ENCODE results near the gene BTAF1. TPM values are rescaled to one million over a fixed set of nuclear protein-coding genes. Genes with fewer than 3 reads are reported as not detected.

The BTAF1 gene
- polyA plus RNA-seq, 1 donor (not counting 4 experiments of a cell fraction or from before 2014, with no cell fraction given): 42.9 TPM

- dilution Hi-C loops (cut with MboI; ENCODE audit: extremely low pct_ligation_motif_present, low sequenced_read_pairs): no loop called here
- H3K4me1 ChIP-seq (ENCODE audit: control insufficient read depth, extremely low read depth, insufficient read depth, low read length): no peaks in the 10 kb centered on the region
- no peak overlapping the region for H2AFZ ChIP-seq (ENCODE audit: control insufficient read depth, low read length)
- no peaks in the 10 kb centered on the region for H3K9me3 ChIP-seq (ENCODE audit: control insufficient read depth, low read depth, low read length)
- H3K4me3 ChIP-seq (ENCODE audit: control insufficient read depth in 2 of 3, extremely low read depth in 1 of 3, insufficient read depth in 2 of 3, low read depth in 1 of 3, low read length in 3 of 3): no peak overlapping the region
- TF ChIP-seq EZH2 (IDR thresholded peaks at IDR 0.05; ENCODE audit: low read length): no peak
- TF ChIP-seq CTCF (optimal IDR thresholded peaks at IDR 0.05 in 1 of 3, IDR thresholded peaks at IDR 0.05 in 1 of 3, conservative IDR thresholded peaks at IDR 0.05 in 1 of 3; ENCODE audit: extremely low read depth in 1 of 3, insufficient read depth in 2 of 3, low read length in 3 of 3): no peak
- H3K36me3 ChIP-seq (ENCODE audit: control insufficient read depth in 2 of 2, extremely low read depth in 1 of 2, insufficient read depth in 2 of 2, low read length in 2 of 2): peaks cover 2 to 6% of the 10 kb centered on the region in 2 experiments
- no peak overlapping the region for H3K27ac ChIP-seq (ENCODE audit: control insufficient read depth, insufficient read depth, low read length)
- H4K20me1 ChIP-seq (ENCODE audit: control insufficient read depth, extremely low read depth, insufficient read depth, low read length): no peaks in the 10 kb centered on the region
- DNase-seq (ENCODE audit: low read depth, low spot score): no peak
- H3K27me3 ChIP-seq (ENCODE audit: control insufficient read depth, extremely low read depth, insufficient read depth, low read length): no peaks in the 10 kb centered on the region
- H3K9ac ChIP-seq (ENCODE audit: control insufficient read depth, extremely low read depth, insufficient read depth, low read length): no peak overlapping the region
- H3K4me2 ChIP-seq (ENCODE audit: control insufficient read depth, extremely low read depth, insufficient read depth, low read depth, low read length): no peak overlapping the region
- FAIRE-seq: no peak
- H3K79me2 ChIP-seq (ENCODE audit: control insufficient read depth, insufficient read depth, low read length): no peaks in the 10 kb centered on the region
- H3K9me1 ChIP-seq (ENCODE audit: control insufficient read depth, extremely low read depth, insufficient read depth, low read length): no peaks in the 10 kb centered on the region
These were observed 68.5 kb downstream of the BTAF1 start for GRCh38 chr10:91992031-91992430.

GRCh38 chr10:91996266-91996665 is 72.7 kb downstream of the BTAF1 start:
- Histone ChIP-seq H3K4me1 (ENCODE audit: control insufficient read depth, extremely low read depth, insufficient read depth, low read length) (no peaks in the 10 kb centered on the region), H3K79me2 (ENCODE audit: control insufficient read depth, insufficient read depth, low read length) (no peaks in the 10 kb centered on the region), H3K27ac (ENCODE audit: control insufficient read depth, insufficient read depth, low read length) (no peak overlapping the region), H3K36me3 (ENCODE audit: control insufficient read depth in 2 of 2, extremely low read depth in 1 of 2, insufficient read depth in 2 of 2, low read length in 2 of 2) (peaks cover 8 to 13% of the 10 kb centered on the region in 2 experiments), H3K27me3 (ENCODE audit: control insufficient read depth, extremely low read depth, insufficient read depth, low read length) (no peaks in the 10 kb centered on the region), H3K4me2 (ENCODE audit: control insufficient read depth, extremely low read depth, insufficient read depth, low read depth, low read length) (no peak overlapping the region), H3K9ac (ENCODE audit: control insufficient read depth, extremely low read depth, insufficient read depth, low read length) (no peak overlapping the region), H2AFZ (ENCODE audit: control insufficient read depth, low read length) (no peak overlapping the region), H4K20me1 (ENCODE audit: control insufficient read depth, extremely low read depth, insufficient read depth, low read length) (no peaks in the 10 kb centered on the region), H3K9me1 (ENCODE audit: control insufficient read depth, extremely low read depth, insufficient read depth, low read length) (no peaks in the 10 kb centered on the region), H3K4me3 (ENCODE audit: control insufficient read depth in 2 of 3, extremely low read depth in 1 of 3, insufficient read depth in 2 of 3, low read depth in 1 of 3, low read length in 3 of 3) (no peak overlapping the region), H3K9me3 (ENCODE audit: control insufficient read depth, low read depth, low read length) (no peaks in the 10 kb centered on the region)
- DNase-seq (ENCODE audit: low read depth, low spot score) (no peak), FAIRE-seq (no peak)
- dilution Hi-C loops (cut with MboI; ENCODE audit: extremely low pct_ligation_motif_present, low sequenced_read_pairs): no loop called here
- TF ChIP-seq EZH2 (IDR thresholded peaks at IDR 0.05; ENCODE audit: low read length): no peak
- no peak for TF ChIP-seq CTCF (optimal IDR thresholded peaks at IDR 0.05 in 1 of 3, IDR thresholded peaks at IDR 0.05 in 1 of 3, conservative IDR thresholded peaks at IDR 0.05 in 1 of 3; ENCODE audit: extremely low read depth in 1 of 3, insufficient read depth in 2 of 3, low read length in 3 of 3)

Data from keratinocyte (primary cell).